NCI-H69 (cell line): ENCODE measurements around the gene C3AR1.
A peak's percentile ranks its signal among the peaks of the same experiment; 100 is the strongest.
"Not testable (repeated sequence)": the region's sequence is repeated elsewhere in the genome, so short reads cannot be mapped to it uniquely, and the experiment has no call there.

Source experiments
- DNase-seq: peaks from one replicate; lab custom pipeline; 2025; lab: John Stamatoyannopoulos, UW

The C3AR1 gene

DNA sequence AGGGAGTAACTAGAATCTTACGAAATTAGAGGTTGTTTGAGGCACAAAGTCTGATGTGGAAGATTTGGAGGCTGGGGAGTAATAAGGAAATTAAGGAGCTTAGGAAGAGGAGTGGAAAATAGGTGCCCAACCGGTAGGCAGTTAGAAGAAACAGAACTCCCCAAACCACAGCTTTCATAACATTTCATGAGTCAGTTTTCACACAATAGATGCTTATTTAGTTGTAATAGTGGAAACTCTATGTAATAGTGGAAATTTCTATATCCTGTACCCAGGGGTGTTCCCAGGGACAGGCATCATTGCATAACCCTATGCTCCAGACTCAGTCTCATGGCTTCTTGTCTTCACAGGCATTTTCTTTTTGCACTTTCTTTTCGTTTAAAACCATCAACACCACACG, 8.3 kb downstream of the C3AR1 start:
- no peak for DNase-seq

GRCh38 chr12:8057306-8057705, 8.9 kb downstream of the C3AR1 start:
- DNase-seq: no peak

GRCh38 chr12:8054816-8055215, 11.3 kb downstream of the C3AR1 start:
- no peak for DNase-seq

GRCh38 chr12:8052679-8053078, 13.5 kb downstream of the C3AR1 start:
- no peak for DNase-seq

DNA sequence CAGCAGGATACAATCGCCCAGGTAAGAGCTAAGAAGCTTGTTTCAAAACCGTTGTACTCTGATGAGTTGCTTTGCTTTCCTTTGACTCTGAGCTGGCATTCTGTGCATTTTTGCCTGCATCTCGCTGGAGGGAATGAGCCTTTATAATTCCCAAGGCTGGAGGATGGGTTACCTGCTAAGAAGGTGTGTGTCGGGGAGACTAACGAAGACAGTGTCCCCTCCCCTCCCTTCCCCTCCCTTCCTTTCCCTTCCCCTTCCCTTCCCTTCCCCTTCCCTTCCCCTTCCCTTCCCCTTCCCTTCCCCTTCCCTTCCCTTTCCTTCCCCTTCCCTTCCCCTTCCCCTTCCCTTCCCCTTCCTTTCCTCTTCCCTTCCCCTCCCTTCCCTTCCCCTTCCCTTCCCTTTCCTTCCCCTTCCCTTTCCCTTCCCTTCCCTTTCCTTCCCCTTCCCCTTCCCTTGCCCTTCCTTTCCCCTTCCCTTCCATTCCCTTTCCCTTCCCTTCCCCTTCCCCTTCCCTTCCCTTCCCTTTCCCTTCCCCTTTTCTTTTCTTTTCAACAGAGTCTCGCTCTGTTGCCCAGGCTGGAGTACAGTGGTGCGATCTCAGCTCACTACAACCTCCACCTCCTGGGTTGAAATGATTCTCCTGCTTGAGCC, 15.4 kb downstream of the C3AR1 start:
- DNase-seq: no peak

DNA sequence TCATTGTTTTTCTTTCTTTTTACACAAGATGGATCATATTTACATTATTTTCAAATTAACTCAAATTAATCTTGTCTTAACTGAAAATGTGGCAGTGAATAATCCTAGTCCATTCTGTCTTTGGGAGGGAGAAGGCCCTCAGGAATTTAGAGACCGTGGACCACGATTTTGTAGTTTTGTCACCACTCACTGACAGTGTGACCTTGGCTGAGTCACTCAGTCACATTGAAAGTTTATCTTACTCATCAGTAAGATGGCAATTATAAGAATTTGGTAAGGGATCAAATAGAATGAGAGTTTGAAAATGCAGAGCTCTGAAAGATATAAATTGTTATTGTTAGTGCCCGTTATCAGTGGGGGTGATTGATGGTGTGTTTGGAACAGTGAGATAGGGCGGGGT, 17.3 kb downstream of the C3AR1 start:
- DNase-seq: no peak

- no peak for DNase-seq
Measured at GRCh38 chr12:8047842-8048241, 18.3 kb downstream of the C3AR1 start.

GRCh38 chr12:8045952-8046944, 19.9 kb downstream of the C3AR1 start:
- peak; percentile 71 for DNase-seq

DNA sequence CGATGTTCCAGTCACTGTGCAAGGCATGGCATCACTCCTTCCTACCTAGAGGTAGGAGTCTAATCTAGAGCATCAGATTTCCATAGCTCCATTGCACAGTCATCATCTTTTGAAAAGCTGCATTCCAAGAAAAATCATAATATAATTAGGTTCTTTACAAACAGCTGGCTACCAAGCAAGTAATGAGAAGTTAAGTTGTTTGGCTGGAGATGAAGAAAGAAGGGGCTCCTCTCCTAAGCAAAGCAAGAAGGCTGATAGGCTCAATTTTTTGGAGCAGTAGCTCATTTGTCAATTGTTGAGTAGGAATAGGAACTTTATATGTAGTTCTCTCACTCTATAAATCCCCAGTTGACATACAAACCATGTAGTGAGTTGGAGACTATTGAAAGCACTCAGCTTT, 25.4 kb downstream of the C3AR1 start:
- DNase-seq: no peak

- peak; percentile 93 for DNase-seq
Measured at GRCh38 chr12:8038659-8039114, 27.5 kb downstream of the C3AR1 start.

DNA sequence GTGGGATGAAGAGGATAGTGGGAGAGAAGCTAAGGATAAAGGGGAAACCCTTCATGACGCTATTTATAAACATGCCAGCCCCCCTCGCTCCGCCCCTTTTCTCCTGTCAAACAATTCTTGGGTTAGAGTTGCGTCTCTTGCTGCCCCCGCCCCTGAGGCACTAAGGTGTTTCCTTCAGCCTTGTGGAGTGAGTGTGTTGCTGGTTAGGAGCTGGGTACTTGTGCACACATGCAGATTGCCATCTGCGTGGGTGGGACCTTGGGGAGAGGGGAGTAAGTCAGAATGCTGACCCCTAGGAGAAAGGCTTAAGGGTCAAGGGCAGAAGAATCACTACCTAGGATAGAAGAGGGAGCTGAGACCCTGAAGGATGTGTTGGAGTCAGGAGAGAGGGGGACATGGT, 28.2 kb downstream of the C3AR1 start:
- DNase-seq: peak; percentile 17

DNA sequence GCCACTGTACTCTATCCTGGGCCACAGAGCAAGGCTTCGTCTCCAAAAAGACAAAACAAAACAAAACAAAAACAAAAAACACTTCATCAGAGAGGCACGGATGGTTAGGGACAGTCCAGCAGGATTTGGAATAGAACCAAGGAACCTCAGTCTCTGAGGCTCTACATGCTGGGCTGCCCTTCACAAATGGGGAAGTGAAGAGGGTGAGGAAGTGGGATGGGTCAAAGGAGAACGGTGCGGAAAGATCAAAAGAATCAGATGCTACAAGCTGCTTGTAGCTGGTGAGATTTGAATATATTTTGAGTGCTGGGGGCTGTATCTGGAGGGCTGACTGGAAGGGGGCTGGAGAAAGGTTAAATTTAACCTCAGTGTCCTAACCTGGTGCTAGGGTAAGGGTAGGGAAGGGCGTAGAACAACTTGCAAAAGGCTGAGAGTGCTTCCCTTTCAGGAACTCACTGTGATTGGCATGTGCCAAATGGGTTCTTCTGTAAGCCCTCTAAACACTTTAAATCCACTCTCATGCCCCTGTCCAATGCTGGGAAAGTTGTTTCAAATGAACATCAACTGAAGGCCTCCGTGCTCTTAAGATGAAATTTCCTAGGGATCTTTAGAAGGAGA, 29.0 kb downstream of the C3AR1 start:
- no peak for DNase-seq

DNA sequence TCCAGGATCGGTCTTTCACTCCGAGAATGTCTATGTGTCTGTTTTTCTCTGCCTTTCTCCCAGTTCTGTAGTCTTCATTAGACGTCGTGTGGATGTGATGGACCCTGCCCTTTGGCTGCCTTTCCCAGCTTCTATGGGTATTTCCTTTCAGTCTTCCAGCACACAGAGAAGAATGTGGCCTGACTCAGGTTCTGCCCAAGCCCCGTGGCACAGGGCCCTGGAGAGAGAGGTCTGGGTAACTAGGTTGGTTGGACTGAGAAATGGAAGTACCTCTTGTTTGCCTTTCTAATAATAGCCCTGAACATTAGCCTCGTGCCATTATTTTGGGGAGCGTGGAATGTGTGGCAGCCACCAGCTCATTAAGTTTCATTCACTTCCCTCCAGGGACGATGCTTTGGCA, 29.8 kb downstream of the C3AR1 start:
- no peak for DNase-seq

DNA sequence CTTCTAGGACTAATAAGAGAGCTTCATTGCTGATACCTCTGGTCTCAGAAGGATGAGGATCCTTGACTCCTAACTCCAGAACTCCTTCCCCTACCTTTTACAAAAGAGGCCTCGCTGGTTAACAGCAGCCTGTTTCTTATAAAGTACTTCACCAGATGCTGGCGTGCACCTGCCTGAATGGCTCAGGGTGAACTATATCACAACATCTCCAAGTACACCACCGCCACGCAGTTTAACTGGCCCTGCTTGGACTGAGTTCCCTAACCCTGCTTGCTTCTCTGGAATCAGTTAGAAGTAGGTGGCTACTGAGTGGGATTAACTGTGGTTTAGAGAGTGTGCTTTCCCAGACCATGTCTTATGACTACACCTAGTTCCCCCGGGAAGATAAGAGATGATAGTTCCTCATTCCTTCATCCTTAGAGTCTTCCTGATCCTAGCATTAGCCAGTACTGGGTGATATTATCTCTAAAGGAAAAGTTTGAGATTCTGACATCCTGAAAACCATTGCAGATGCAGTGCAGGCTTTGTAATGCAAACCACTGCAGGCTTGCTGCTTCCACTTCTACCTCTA, 30.6 kb downstream of the C3AR1 start:
- no peak for DNase-seq

- DNase-seq: no peak
Measured at GRCh38 chr12:8034802-8035201, 31.4 kb downstream of the C3AR1 start.

DNA sequence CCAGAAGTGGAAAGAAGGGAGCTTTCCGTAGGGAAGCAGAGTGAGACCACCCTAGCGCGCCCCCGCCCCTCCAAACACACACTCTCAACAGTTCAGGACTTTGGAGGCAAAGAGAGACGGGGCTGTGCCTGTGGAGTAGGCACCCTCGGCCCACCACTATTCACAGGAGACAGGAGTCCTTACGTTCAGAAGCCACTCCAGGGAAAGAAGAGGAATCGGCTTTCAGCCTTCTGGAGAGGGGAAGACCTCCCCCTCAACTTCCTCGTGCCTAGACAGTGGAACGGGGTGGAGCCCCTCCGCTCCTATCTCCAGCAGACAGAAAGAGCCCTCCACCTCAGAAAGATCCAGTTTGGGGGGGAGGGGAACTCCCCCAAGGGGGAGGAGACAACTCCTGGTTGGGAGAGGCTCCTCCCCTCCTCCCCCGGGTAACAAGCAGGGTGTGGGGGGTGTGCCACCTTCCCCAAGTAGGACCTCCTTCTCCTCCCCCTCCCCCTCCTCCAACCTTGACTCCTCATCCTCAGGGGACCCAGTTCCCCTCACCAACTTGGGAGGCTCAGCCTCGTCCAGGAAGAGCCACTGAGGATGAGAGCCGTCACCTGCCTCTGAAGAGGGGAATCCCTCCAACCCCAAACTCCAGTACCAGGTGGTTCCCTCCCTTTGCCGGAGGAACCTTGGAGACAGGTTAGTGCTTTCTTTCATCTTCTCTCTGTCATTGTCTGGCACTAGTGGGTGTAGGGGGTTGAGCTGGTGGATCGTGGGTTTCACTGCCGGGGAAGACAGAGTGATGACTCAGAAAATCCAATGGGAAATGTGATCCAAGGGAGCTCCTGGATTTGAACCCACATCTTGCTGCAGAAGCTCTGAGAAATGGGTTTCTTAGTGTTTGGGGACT, 32.8 kb downstream of the C3AR1 start:
- DNase-seq: peak; percentile 72

GRCh38 chr12:8032242-8033152, 33.7 kb downstream of the C3AR1 start, which contains the start of gene FOXJ2:
FOXJ2 (plus strand) TSS chr12:8032716; CDS start chr12:8039833, 7,117 bp downstream.
- DNase-seq: peak; percentile 85

DNA sequence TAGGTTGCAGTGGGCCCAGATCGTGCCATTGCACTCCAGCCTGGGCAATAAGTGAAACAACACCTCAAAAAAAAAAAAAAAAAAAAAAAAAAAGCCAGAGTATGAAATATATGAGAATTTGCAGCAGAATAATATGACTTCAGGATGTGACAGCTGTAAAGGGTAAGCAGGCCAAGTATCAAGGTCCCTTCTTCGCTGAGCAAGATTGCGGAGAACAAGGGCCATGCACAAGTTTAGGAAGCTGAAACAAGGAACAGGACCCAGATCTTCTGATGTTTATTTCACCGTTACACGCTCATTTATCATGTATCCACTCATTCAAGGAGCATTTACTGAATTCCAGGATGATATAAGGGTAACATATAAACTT, 34.3 kb downstream of the C3AR1 start:
- no peak for DNase-seq

GRCh38 chr12:8031017-8031416, 35.1 kb downstream of the C3AR1 start:
- DNase-seq: not testable (repeated sequence)

DNA sequence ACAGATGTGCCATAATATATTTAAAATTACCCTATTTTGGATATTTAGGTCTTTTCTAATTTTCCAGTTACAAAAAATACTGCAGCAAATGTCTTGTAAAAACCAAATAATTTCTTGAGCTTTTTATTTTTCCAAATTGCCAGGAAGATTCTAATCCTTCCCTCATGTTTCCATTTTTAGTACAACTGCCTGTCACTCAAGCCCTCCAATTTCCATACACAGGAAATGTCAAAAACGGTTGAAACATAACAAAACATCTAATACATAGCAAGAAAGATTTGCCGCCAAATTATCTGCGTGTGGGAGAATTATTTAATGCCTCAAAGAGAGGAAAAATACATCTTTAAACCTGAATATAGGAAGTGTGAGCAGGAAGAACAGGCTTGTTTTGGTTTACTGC, 36.0 kb downstream of the C3AR1 start:
- no peak for DNase-seq
